Kidney (tissue), 14 donors: Measurements from ENCODE around the gene RPTOR. TPM values are rescaled to one million over a fixed set of nuclear protein-coding genes. Genes with fewer than 3 reads are reported as not detected.

ENCODE experiments used
- DNase-seq, 5 donors: peaks; one replicate each; pipeline ENCODE4 v3.0.0-alpha.2; 2013 to 2020
- FAIRE-seq: peaks from 2 replicates; lab custom pipeline; 2012; peaks lifted over from hg19 to GRCh38; lab: Jason Lieb, UNC
- H3K27ac ChIP-seq, 2 donors: one replicate each; pipeline ENCODE4 v1.7.0; 2013; ENCODE audit warnings: low read depth in 2 of 2, low read length in 2 of 2, inconsistent platforms in 1 of 2
- H3K27me3 ChIP-seq: one replicate; pipeline ENCODE4 v1.7.1; 2013; ENCODE audit warnings: low read length, inconsistent platforms; ENCODE audit not compliant: control insufficient read depth, insufficient read depth
- H3K36me3 ChIP-seq, 3 donors: one replicate each; pipeline versions ENCODE4 v1.7.0 to v1.7.1; 2013; ENCODE audit warnings: low read length in 3 of 3, control low read depth in 1 of 3, inconsistent platforms in 1 of 3; ENCODE audit not compliant: insufficient read depth in 3 of 3, control insufficient read depth in 2 of 3
- H3K4me1 ChIP-seq, 3 donors: one replicate each; pipeline versions ENCODE4 v1.7.0 to v1.7.1; 2013; ENCODE audit warnings: low read length in 3 of 3, inconsistent platforms in 1 of 3, low read depth in 1 of 3; ENCODE audit not compliant: control insufficient read depth in 2 of 3, insufficient read depth in 2 of 3
- H3K4me3 ChIP-seq, 3 donors: one replicate each; pipeline versions ENCODE4 v1.7.0 to v1.8.1; 2013; ENCODE audit warnings: low read length in 3 of 3, control low read depth in 1 of 3, inconsistent platforms in 1 of 3
- H3K9ac ChIP-seq, 3 donors: one replicate each; pipeline versions ENCODE4 v1.7.0 to v1.7.1; 2013; ENCODE audit warnings: low read length in 3 of 3, control low read depth in 1 of 3, inconsistent platforms in 1 of 3
- H3K9me3 ChIP-seq, 3 donors: one replicate each; pipeline versions ENCODE4 v1.7.0 to v1.7.1; 2013; ENCODE audit warnings: low read length in 3 of 3, control low read depth in 1 of 3, inconsistent platforms in 1 of 3; ENCODE audit not compliant: control insufficient read depth in 2 of 3, insufficient read depth in 1 of 3
- CTCF ChIP-seq: IDR thresholded peaks from 3 replicates; pipeline ENCODE4 v1.5.1; 2012; ENCODE audit warnings: mild to moderate bottlenecking, moderate library complexity, borderline replicate concordance; ENCODE audit not compliant: insufficient read depth; ENCODE audit errors: extremely low read depth
- intact Hi-C: fragments of 100-400 bp; cut with DNase I; formaldehyde crosslinking; loops from one replicate; pipeline ENCODE4 v1.11.1; 2022
- polyA plus RNA-seq: library from polyadenylated mRNA; stranded (reverse); fragments of 350-450 nt; fragmentation: Illumina TruSeq; extraction: RNeasy Lipid Tissue Mini Kit (QIAGEN cat#74804); gene quantifications from one replicate; pipeline ENCODE4 v1.2.3, GENCODE V29; 2014; ENCODE audit warnings: low read depth, low replicate concordance; ENCODE audit not compliant: insufficient read depth
- total RNA-seq: library from RNA; stranded (reverse); fragmentation: NEBNext Ultra II Directional; extraction: Animal tissue kit (Norgen Biotek cat#: 25700); gene quantifications from one replicate; pipeline ENCODE4 v1.2.1, GENCODE V29; 2021
- donor health status: control.
- donor health status: control.
- donor health status: control.
- donor health status: control.
- donor health status: control.
- donor health status: DM: yes; HTN: yes; CAD: no.
- donor health status: Normal renal cell carcinoma (clear cell type).

RPTOR gene
- total and polyA plus RNA-seq, 2 donors from 2014 or later = 5.5 to 37.6 TPM

- Histone ChIP-seq H3K9me3 (no peaks in the 10 kb centered on the region), H3K4me1 (peaks cover 0 to 2% (median under 1%) of the 10 kb centered on the region in 3 donors), H3K9ac (no peak overlapping the region), H3K36me3 (no peaks in the 10 kb centered on the region), H3K27ac (no peak overlapping the region), H3K27me3 (no peaks in the 10 kb centered on the region), H3K4me3 (no peak overlapping the region)
- intact Hi-C loops = no loop called here
- no peak for FAIRE-seq
- DNase-seq = no peak
- TF ChIP-seq CTCF = no peak
These were observed 392.1 kb downstream of the RPTOR start for GRCh38 chr17:80936723-80937122.

DNA sequence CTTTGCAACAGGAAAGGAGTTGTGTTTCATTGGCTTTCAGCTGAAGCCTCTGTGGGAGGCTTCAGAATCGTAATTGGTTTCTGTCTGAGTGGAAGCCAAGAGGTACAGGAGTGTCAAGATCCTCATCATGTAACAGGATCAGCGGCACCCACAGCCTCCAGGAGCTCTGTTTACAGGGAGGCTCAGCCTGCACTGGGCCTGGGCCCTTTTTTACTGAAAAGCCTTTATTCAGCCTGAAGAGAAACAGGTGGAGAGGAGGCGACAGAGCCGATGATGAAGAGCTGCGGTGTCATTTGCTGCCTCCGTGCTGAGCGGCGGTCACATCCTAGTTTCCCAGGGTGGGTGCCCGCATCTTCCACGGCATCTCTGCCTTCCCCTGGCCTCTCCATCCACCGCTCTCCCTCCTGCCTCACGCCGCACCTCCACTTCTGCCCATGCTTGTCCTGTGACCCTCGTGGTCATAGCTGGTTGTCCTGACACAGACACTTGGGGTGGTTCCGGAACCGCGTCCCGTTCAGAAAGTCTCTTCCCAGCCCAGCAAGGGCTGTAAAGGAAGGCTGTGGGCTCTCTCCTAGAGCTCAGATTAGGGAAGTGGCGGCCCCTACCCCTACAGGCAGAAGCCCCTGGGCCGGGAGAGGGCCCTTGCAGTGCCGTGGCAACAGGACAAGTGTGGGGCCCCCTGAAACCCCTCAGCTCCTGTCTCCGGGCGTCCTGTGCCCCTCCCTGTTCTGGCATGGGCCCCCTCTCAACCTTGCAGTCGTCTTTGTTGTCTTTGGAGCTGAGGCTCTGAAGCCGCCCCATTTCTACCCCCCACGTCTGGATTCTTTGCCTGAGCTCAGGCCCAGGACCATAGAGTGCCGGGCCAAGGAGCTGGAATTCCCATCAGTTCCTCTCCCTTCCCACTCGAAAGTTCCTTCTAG lies 393.1 kb downstream of the RPTOR start:
- intact Hi-C loops = no loop called here
- no peak overlapping the region for H3K27ac ChIP-seq
- no peaks in the 10 kb centered on the region for H3K27me3 ChIP-seq
- H3K4me1 ChIP-seq = peaks cover 0 to 6% (median 4%) of the 10 kb centered on the region in 3 donors
- no peaks in the 10 kb centered on the region for H3K36me3 ChIP-seq
- H3K4me3 ChIP-seq = no peak overlapping the region
- FAIRE-seq (no peak), DNase-seq (peak in 3 of 5 donors; percentile 50 to 55 (median 54))
- TF ChIP-seq CTCF = no peak
- no peak overlapping the region for H3K9ac ChIP-seq
- H3K9me3 ChIP-seq = no peaks in the 10 kb centered on the region

GRCh38 chr17:80938556-80938955 lies 393.9 kb downstream of the RPTOR start:
- Histone ChIP-seq H3K4me3 (no peak overlapping the region), H3K27me3 (no peaks in the 10 kb centered on the region), H3K9ac (no peak overlapping the region), H3K4me1 (peaks cover 0 to 9% (median 4%) of the 10 kb centered on the region in 3 donors), H3K9me3 (no peaks in the 10 kb centered on the region), H3K27ac (no peak overlapping the region), H3K36me3 (no peaks in the 10 kb centered on the region)
- intact Hi-C loops = no loop called here
- FAIRE-seq (no peak), DNase-seq (no peak)
- TF ChIP-seq CTCF = no peak
